Measurements from ENCODE around the gene L3MBTL4. TPM values are rescaled to one million over a fixed set of nuclear protein-coding genes. Genes with fewer than 3 reads are reported as not detected.

Gene L3MBTL4
- polyA plus RNA-seq, 1 of the 3 experiments (the other 2 are of a cell fraction), result 0.02 TPM

- TF ChIP-seq CTCF (IDR thresholded peaks at IDR 0.05) (peak; percentile 78), NRF1 (IDR thresholded peaks at IDR 0.05; ENCODE audit: low read depth, low read length) (no peak), RXRA (IDR thresholded peaks at IDR 0.05; ENCODE audit: borderline replicate concordance, low read depth) (no peak), MXI1 (IDR thresholded peaks at IDR 0.05; ENCODE audit: low read depth, low read length) (no peak), MEF2A (IDR thresholded peaks at IDR 0.05; ENCODE audit: borderline replicate concordance, low read depth) (no peak), FOSL2 (IDR thresholded peaks at IDR 0.05; ENCODE audit: borderline replicate concordance, low read depth) (no peak), CHD2 (IDR thresholded peaks at IDR 0.05; ENCODE audit: low read length, partially characterized antibody) (no peak), TEAD4 (IDR thresholded peaks at IDR 0.05; ENCODE audit: borderline replicate concordance, insufficient read depth) (no peak), ELF1 (IDR thresholded peaks at IDR 0.05) (no peak), TAF1 (IDR thresholded peaks at IDR 0.05; ENCODE audit: borderline replicate concordance, low read depth, low read length) (no peak), GABPA (IDR thresholded peaks at IDR 0.05; ENCODE audit: low read depth) (no peak), EP300 (IDR thresholded peaks at IDR 0.05; ENCODE audit: borderline replicate concordance in 1 of 2, low read depth in 1 of 2, low read length in 1 of 2) (no peak)
These were observed 195.5 kb downstream of the L3MBTL4 start (continued) for GRCh38 chr18:6219116-6219717.

GRCh38 chr18:6215888-6216287 lies 198.8 kb downstream of the L3MBTL4 start:
- Histone ChIP-seq H2AFZ (ENCODE audit: low read depth) (no peak overlapping the region), H3K4me1 (ENCODE audit: control insufficient read depth in 1 of 2, insufficient read depth in 2 of 2, low read depth in 1 of 2, low read length in 1 of 2) (no peaks in the 10 kb centered on the region), H3F3A (replicated peaks; ENCODE audit: insufficient read depth) (no peaks in the 10 kb centered on the region), H3K27me3 (ENCODE audit: insufficient read depth) (no peaks in the 10 kb centered on the region), H3K36me3 (replicated peaks in 1 of 2; ENCODE audit: control insufficient read depth in 1 of 2, insufficient read depth in 2 of 2, low read length in 1 of 2) (no peaks in the 10 kb centered on the region), H3K79me2 (ENCODE audit: insufficient read depth) (no peaks in the 10 kb centered on the region), H3K27ac (ENCODE audit: low read depth in 2 of 2, low read length in 1 of 2) (no peak overlapping the region), H3K4me2 (no peak overlapping the region), H3K9me2 (no peaks in the 10 kb centered on the region), H3K9ac (no peak overlapping the region), H4K20me1 (ENCODE audit: insufficient read depth) (no peaks in the 10 kb centered on the region), H3K4me3 (ENCODE audit: low read depth in 2 of 2, low read length in 1 of 2) (no peak overlapping the region), H3K9me3 (no peaks in the 10 kb centered on the region)
- POLR2A ChIA-PET, result no interaction called here
- no peak for DNase-seq
- CTCF ChIA-PET, result interaction anchor here (1.0 kb wide), 1 partner anchor 10 kb away, joined by 3 read pairs; no protein-coding TSS in a partner anchor
- TF ChIP-seq RFX5 (IDR thresholded peaks at IDR 0.05; ENCODE audit: low read length) (no peak), PBX3 (IDR thresholded peaks at IDR 0.05) (no peak), TCF12 (IDR thresholded peaks at IDR 0.05) (no peak), FOXJ3 (CRISPR knock-in tag; IDR thresholded peaks at IDR 0.05) (no peak), EZH2phosphoT487 (IDR thresholded peaks at IDR 0.05; ENCODE audit: borderline replicate concordance, low read depth) (no peak), FOSL2 (IDR thresholded peaks at IDR 0.05; ENCODE audit: borderline replicate concordance, low read depth) (no peak), ELF1 (IDR thresholded peaks at IDR 0.05) (no peak), NFIC (IDR thresholded peaks at IDR 0.05; ENCODE audit: borderline replicate concordance) (no peak), JUND (IDR thresholded peaks at IDR 0.05) (no peak), SMC3 (IDR thresholded peaks at IDR 0.05; ENCODE audit: low read depth, low read length) (no peak), ZBTB33 (IDR thresholded peaks at IDR 0.05; ENCODE audit: borderline replicate concordance, low read depth) (no peak), REST (IDR thresholded peaks at IDR 0.05; ENCODE audit: low read depth, low read length) (no peak), MEF2A (IDR thresholded peaks at IDR 0.05; ENCODE audit: borderline replicate concordance, low read depth) (no peak), GATA2 (CRISPR knock-in tag; IDR thresholded peaks at IDR 0.05) (no peak), SIN3A (IDR thresholded peaks at IDR 0.05; ENCODE audit: borderline replicate concordance, low read depth, low read length) (no peak), EP300 (IDR thresholded peaks at IDR 0.05; ENCODE audit: borderline replicate concordance in 1 of 2, low read depth in 1 of 2, low read length in 1 of 2) (no peak), MXI1 (IDR thresholded peaks at IDR 0.05; ENCODE audit: low read depth, low read length) (no peak)
- 69% methylated on average over 2 of the region's 2 CpGs for WGBS (ENCODE audit: low lambda C conversion rate)

All from SK-N-SH (cell line).